PC-9 (cell line): ENCODE results near the gene STK36.

Experiments
- CTCF ChIP-seq: fragments of 200-600 bp; sonication (generic); conservative IDR thresholded peaks from 2 replicates; pipeline ENCODE4 v1.6.1; 2017; ENCODE audit warnings: mixed run types, antibody characterized with exemption, mild to moderate bottlenecking, moderate library complexity
- EZH2 ChIP-seq: fragments of 200-600 bp; sonication (generic); IDR thresholded peaks from 2 replicates; pipeline ENCODE4 v1.8.0; 2017; ENCODE audit warnings: antibody characterized with exemption, low read depth

GRCh38 chr2:218720048-218721041 lies 48.5 kb downstream of the STK36 start:
- TF ChIP-seq EZH2 (no peak), CTCF (no peak)
